Measurements from ENCODE around the gene SIX2.
"Not testable (repeated sequence)": the region's sequence is repeated elsewhere in the genome, so short reads cannot be mapped to it uniquely, and the experiment has no call there.

Gene SIX2

GRCh38 chr2:45042401-45042800 is 33.1 kb upstream of the SIX2 start:
- ChIA-PET CTCF (no interaction called here), POLR2A (no interaction called here)
- DNase-seq (ENCODE audit: extremely low spot score): no peak
- TF ChIP-seq LEF1 (IDR thresholded peaks at IDR 0.05; ENCODE audit: borderline replicate concordance): no peak
- TF ChIP-seq FOXK2 (IDR thresholded peaks at IDR 0.05): no peak
- no peak for TF ChIP-seq ELF4 (IDR thresholded peaks at IDR 0.05)
- TF ChIP-seq BHLHE40 (IDR thresholded peaks at IDR 0.05; ENCODE audit: borderline replicate concordance): no peak
- TF ChIP-seq L3MBTL2 (conservative IDR thresholded peaks at IDR 0.05): no peak
- TF ChIP-seq TARDBP (IDR thresholded peaks at IDR 0.05): no peak
- TF ChIP-seq SP1 (IDR thresholded peaks at IDR 0.05): no peak
- no peak for TF ChIP-seq HDGF (IDR thresholded peaks at IDR 0.05; ENCODE audit: borderline replicate concordance)
- no peak for TF ChIP-seq PKNOX1 (IDR thresholded peaks at IDR 0.05)
- TF ChIP-seq CTBP1 (IDR thresholded peaks at IDR 0.05; ENCODE audit: borderline replicate concordance): no peak
- no peak for TF ChIP-seq ZNF384 (IDR thresholded peaks at IDR 0.05)
- no peak for TF ChIP-seq SUZ12 (IDR thresholded peaks at IDR 0.05)
- TF ChIP-seq NFRKB (IDR thresholded peaks at IDR 0.05): no peak
- TF ChIP-seq FOXM1 (IDR thresholded peaks at IDR 0.05; ENCODE audit: borderline replicate concordance): no peak
- TF ChIP-seq ARNT (IDR thresholded peaks at IDR 0.05): no peak
- no peak for TF ChIP-seq FOXA1 (IDR thresholded peaks at IDR 0.05)

- CTCF ChIA-PET: no interaction called here
- TF ChIP-seq L3MBTL2 (conservative IDR thresholded peaks at IDR 0.05): no peak
- TF ChIP-seq FOXK2 (IDR thresholded peaks at IDR 0.05): no peak
- no peak for TF ChIP-seq LEF1 (IDR thresholded peaks at IDR 0.05; ENCODE audit: borderline replicate concordance)
- no peak for TF ChIP-seq ARNT (IDR thresholded peaks at IDR 0.05)
- no peak for TF ChIP-seq FOXM1 (IDR thresholded peaks at IDR 0.05; ENCODE audit: borderline replicate concordance)
- no peak for TF ChIP-seq PKNOX1 (IDR thresholded peaks at IDR 0.05)
- TF ChIP-seq CTBP1 (IDR thresholded peaks at IDR 0.05; ENCODE audit: borderline replicate concordance): no peak
- no peak for TF ChIP-seq TARDBP (IDR thresholded peaks at IDR 0.05)
- no peak for TF ChIP-seq ZNF384 (IDR thresholded peaks at IDR 0.05)
- no peak for TF ChIP-seq ELF4 (IDR thresholded peaks at IDR 0.05)
- no peak for DNase-seq (ENCODE audit: extremely low spot score)
- POLR2A ChIA-PET: interaction anchor here (1.1 kb wide), 1 partner anchor 14 kb away, joined by 5 read pairs; no protein-coding TSS in a partner anchor
Observed at GRCh38 chr2:45040786-45041185, 31.5 kb upstream of the SIX2 start.

- CTCF ChIA-PET; DNase-seq (ENCODE audit: extremely low spot score): not testable (repeated sequence)
- POLR2A ChIA-PET: interaction anchor here (1.1 kb wide), 1 partner anchor 15 kb away, joined by 5 read pairs; no protein-coding TSS in a partner anchor
Observed at GRCh38 chr2:45039804-45040203, 30.6 kb upstream of the SIX2 start.

GRCh38 chr2:45038861-45039260 is 29.6 kb upstream of the SIX2 start:
- CTCF ChIA-PET: interaction anchor here (0.6 kb wide), 1 partner anchor 32 kb away, joined by 3 read pairs; no protein-coding TSS in a partner anchor
- POLR2A ChIA-PET: not testable (repeated sequence)

GRCh38 chr2:45033302-45033701 is 24.1 kb upstream of the SIX2 start:
- ChIA-PET CTCF (no interaction called here), POLR2A (no interaction called here)
- TF ChIP-seq PKNOX1 (IDR thresholded peaks at IDR 0.05) (no peak), ARNT (IDR thresholded peaks at IDR 0.05) (no peak), SUZ12 (IDR thresholded peaks at IDR 0.05) (no peak), TARDBP (IDR thresholded peaks at IDR 0.05) (no peak), LEF1 (IDR thresholded peaks at IDR 0.05; ENCODE audit: borderline replicate concordance) (no peak), BHLHE40 (IDR thresholded peaks at IDR 0.05; ENCODE audit: borderline replicate concordance) (no peak), FOXM1 (IDR thresholded peaks at IDR 0.05; ENCODE audit: borderline replicate concordance) (no peak), HDGF (IDR thresholded peaks at IDR 0.05; ENCODE audit: borderline replicate concordance) (no peak), ELF4 (IDR thresholded peaks at IDR 0.05) (no peak), SP1 (IDR thresholded peaks at IDR 0.05) (no peak), L3MBTL2 (conservative IDR thresholded peaks at IDR 0.05) (no peak), ZNF384 (IDR thresholded peaks at IDR 0.05) (no peak), CTBP1 (IDR thresholded peaks at IDR 0.05; ENCODE audit: borderline replicate concordance) (no peak), FOXK2 (IDR thresholded peaks at IDR 0.05) (no peak), FOXA1 (IDR thresholded peaks at IDR 0.05) (no peak), NFRKB (IDR thresholded peaks at IDR 0.05) (no peak)
- no peak for DNase-seq (ENCODE audit: extremely low spot score)

More at GRCh38 chr2:45038861-45039260, 29.6 kb upstream of the SIX2 start:
- not testable (repeated sequence) for DNase-seq (ENCODE audit: extremely low spot score)

- TF ChIP-seq BHLHE40 (IDR thresholded peaks at IDR 0.05; ENCODE audit: borderline replicate concordance) (no peak), ARNT (IDR thresholded peaks at IDR 0.05) (no peak), NFRKB (IDR thresholded peaks at IDR 0.05) (no peak), FOXM1 (IDR thresholded peaks at IDR 0.05; ENCODE audit: borderline replicate concordance) (no peak), PKNOX1 (IDR thresholded peaks at IDR 0.05) (no peak), ELF4 (IDR thresholded peaks at IDR 0.05) (no peak), FOXA1 (IDR thresholded peaks at IDR 0.05) (no peak), SP1 (IDR thresholded peaks at IDR 0.05) (no peak), LEF1 (IDR thresholded peaks at IDR 0.05; ENCODE audit: borderline replicate concordance) (no peak), FOXK2 (IDR thresholded peaks at IDR 0.05) (no peak)
- no peak for DNase-seq (ENCODE audit: extremely low spot score)
- ChIA-PET POLR2A (no interaction called here), CTCF (no interaction called here)
Observed at GRCh38 chr2:45031028-45031427, 21.8 kb upstream of the SIX2 start.

Measured in HEK293T (cell line).